ENCODE data around the gene PFDN5. TPM values are rescaled to one million over a fixed set of nuclear protein-coding genes. Genes with fewer than 3 reads are reported as not detected.
A peak's percentile ranks its signal among the peaks of the same experiment; 100 is the strongest.

The PFDN5 gene
- total and polyA plus RNA-seq, 9 of the 15 experiments (the other 6 are each of a cell fraction or from before 2014, with no cell fraction given), result 361 to 1,636 (median 742) TPM

DNA sequence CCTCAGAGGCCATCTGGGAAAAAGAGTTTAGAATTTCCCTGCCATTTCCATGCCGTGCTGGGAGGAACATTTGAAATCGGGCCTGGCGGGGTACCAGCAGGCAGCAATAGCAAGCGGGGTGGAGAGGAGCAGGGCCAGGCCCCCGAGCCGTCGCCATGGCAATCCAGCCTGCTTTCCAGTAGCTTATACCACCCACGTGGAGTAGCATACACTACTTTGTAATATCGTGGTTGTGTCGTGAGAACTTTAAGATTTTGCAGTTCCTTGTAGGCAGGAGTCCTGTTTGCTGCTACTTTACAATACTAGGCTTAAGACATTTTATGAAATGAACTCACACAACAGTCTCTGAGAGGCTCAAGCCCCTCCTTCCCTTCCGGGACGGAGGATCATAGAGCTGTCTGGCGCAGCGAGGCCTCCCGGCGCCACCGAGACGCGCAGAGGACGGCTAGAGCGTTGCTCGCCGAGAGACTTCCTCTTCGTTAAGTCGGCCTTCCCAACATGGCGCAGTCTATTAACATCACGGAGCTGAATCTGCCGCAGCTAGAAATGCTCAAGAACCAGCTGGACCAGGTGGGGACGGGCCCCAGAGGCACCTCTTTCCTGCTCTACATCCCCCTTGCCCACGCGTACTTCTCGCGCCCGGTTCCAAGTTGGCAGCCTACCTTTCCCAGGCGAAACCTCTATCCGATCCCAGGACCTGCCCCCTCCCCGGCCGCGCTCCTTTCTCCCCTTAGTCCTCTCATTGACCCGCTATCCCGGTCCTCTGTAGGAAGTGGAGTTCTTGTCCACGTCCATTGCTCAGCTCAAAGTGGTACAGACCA, at the start of gene PFDN5 (continued):
- TF ChIP-seq ELF4 (CRISPR knock-in tag; IDR thresholded peaks at IDR 0.05) (no peak), SLC30A9 (CRISPR knock-in tag; IDR thresholded peaks at IDR 0.05) (no peak), NR2F6 (CRISPR knock-in tag; IDR thresholded peaks at IDR 0.05) (no peak), ZNF431 (CRISPR knock-in tag; IDR thresholded peaks at IDR 0.05) (peak; percentile 30; the same call in 1 of the 2 replicates), SUPT5H (IDR thresholded peaks at IDR 0.05) (peak; percentile 92), MEF2A (IDR thresholded peaks at IDR 0.05; ENCODE audit: control insufficient read depth, low read depth, low read length) (0 out of 2 replicates have a peak, but pooled peaks have one; percentile 12), SOX6 (IDR thresholded peaks at IDR 0.05) (peak; percentile 63), C11orf30 (IDR thresholded peaks at IDR 0.05; ENCODE audit: low read depth) (peak; percentile 90), ILK (tag; IDR thresholded peaks at IDR 0.05; ENCODE audit: borderline replicate concordance, low read depth) (no peak), ZNF586 (CRISPR knock-in tag; conservative IDR thresholded peaks at IDR 0.05) (no peak), BCL6 (CRISPR knock-in tag; IDR thresholded peaks at IDR 0.05) (no peak), CBX1 (IDR thresholded peaks at IDR 0.05; ENCODE audit: low read depth) (no peak), GTF2E2 (tag; IDR thresholded peaks at IDR 0.05) (no peak), HLTF (IDR thresholded peaks at IDR 0.05) (no peak), NFRKB (IDR thresholded peaks at IDR 0.05; ENCODE audit: low read depth) (peak; percentile 92), TRIM24 (IDR thresholded peaks at IDR 0.05) (peak in 1 of 2 experiments; percentile 52; a peak in 1 of 4 replicates)
- TF ChIP-seq, protein P1, sequence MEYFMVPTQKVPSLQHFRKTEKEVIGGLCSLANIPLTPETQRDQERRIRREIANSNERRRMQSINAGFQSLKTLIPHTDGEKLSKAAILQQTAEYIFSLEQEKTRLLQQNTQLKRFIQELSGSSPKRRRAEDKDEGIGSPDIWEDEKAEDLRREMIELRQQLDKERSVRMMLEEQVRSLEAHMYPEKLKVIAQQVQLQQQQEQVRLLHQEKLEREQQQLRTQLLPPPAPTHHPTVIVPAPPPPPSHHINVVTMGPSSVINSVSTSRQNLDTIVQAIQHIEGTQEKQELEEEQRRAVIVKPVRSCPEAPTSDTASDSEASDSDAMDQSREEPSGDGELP (CRISPR knock-in tag; IDR thresholded peaks at IDR 0.05; ENCODE audit: borderline replicate concordance), result peak; percentile 90
- TF ChIP-seq, protein P2, sequence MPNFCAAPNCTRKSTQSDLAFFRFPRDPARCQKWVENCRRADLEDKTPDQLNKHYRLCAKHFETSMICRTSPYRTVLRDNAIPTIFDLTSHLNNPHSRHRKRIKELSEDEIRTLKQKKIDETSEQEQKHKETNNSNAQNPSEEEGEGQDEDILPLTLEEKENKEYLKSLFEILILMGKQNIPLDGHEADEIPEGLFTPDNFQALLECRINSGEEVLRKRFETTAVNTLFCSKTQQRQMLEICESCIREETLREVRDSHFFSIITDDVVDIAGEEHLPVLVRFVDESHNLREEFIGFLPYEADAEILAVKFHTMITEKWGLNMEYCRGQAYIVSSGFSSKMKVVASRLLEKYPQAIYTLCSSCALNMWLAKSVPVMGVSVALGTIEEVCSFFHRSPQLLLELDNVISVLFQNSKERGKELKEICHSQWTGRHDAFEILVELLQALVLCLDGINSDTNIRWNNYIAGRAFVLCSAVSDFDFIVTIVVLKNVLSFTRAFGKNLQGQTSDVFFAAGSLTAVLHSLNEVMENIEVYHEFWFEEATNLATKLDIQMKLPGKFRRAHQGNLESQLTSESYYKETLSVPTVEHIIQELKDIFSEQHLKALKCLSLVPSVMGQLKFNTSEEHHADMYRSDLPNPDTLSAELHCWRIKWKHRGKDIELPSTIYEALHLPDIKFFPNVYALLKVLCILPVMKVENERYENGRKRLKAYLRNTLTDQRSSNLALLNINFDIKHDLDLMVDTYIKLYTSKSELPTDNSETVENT (CRISPR knock-in tag; IDR thresholded peaks at IDR 0.05), result peak; percentile 99
- TF ChIP-seq, protein P3, sequence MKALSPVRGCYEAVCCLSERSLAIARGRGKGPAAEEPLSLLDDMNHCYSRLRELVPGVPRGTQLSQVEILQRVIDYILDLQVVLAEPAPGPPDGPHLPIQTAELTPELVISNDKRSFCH (CRISPR knock-in tag; IDR thresholded peaks at IDR 0.05), result no peak
- TF ChIP-seq, protein P3 (tag; IDR thresholded peaks at IDR 0.05), result 0 out of 2 replicates have a peak, but pooled peaks have one; percentile 32
- TF ChIP-seq, protein P4, sequence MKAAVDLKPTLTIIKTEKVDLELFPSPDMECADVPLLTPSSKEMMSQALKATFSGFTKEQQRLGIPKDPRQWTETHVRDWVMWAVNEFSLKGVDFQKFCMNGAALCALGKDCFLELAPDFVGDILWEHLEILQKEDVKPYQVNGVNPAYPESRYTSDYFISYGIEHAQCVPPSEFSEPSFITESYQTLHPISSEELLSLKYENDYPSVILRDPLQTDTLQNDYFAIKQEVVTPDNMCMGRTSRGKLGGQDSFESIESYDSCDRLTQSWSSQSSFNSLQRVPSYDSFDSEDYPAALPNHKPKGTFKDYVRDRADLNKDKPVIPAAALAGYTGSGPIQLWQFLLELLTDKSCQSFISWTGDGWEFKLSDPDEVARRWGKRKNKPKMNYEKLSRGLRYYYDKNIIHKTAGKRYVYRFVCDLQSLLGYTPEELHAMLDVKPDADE (conservative IDR thresholded peaks at IDR 0.05; ENCODE audit: control insufficient read depth, low read depth, low read length), result peak; percentile 82
- TF ChIP-seq, protein P5, sequence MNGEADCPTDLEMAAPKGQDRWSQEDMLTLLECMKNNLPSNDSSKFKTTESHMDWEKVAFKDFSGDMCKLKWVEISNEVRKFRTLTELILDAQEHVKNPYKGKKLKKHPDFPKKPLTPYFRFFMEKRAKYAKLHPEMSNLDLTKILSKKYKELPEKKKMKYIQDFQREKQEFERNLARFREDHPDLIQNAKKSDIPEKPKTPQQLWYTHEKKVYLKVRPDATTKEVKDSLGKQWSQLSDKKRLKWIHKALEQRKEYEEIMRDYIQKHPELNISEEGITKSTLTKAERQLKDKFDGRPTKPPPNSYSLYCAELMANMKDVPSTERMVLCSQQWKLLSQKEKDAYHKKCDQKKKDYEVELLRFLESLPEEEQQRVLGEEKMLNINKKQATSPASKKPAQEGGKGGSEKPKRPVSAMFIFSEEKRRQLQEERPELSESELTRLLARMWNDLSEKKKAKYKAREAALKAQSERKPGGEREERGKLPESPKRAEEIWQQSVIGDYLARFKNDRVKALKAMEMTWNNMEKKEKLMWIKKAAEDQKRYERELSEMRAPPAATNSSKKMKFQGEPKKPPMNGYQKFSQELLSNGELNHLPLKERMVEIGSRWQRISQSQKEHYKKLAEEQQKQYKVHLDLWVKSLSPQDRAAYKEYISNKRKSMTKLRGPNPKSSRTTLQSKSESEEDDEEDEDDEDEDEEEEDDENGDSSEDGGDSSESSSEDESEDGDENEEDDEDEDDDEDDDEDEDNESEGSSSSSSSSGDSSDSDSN (IDR thresholded peaks at IDR 0.05; ENCODE audit: borderline replicate concordance in 1 of 2, low read depth in 2 of 2, low read length in 2 of 2), result 0 out of 4 replicates have a peak, but pooled peaks of 1 of the 2 experiments have one; percentile 13

Measured in K562 (cell line).